ENCODE data around the gene E4F1.

Gene E4F1

DNA sequence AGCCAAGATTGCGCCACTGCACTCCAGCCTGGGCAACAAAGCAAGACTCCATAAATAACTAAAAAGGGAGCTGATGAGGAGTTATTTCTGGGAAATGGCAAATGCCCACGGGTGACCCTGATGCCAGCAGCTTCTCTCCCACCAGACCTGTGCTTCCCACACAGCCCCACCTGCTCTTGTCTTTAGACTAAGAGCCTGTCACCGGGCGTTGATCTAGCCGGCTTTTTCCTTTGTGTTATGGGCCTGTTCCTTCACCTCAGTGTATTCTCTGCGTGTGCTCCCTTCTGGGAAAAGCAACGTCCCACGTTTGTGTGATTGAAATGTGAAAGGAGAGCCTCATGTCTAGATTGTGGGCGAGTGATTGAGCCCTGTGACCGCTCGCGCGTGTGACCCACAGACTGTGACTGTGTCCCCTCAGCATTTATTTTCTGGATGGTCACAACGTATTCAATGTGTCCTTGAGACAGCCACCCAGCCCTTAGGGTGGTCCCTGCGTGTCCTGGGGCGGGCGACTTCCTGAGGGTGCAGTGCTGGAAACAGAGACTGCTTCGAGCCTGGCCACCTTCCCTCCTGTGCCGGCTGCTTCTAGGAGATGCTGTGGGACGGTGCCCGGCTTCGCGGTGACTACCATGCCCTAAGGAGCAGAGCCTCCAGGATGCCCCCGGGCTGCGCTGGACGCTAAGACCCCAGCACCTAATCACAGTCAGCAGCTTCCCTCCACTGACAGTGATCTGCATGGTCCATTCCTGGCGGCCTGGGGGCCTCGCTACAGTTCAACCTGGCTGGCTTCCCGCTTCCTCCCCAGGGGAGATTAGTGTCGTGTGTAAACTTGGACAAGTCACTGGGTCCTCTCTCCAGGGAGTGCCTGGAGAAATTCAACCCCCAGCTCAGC lies 52.3 kb downstream of the E4F1 start:
- DNase-seq, result no peak

DNA sequence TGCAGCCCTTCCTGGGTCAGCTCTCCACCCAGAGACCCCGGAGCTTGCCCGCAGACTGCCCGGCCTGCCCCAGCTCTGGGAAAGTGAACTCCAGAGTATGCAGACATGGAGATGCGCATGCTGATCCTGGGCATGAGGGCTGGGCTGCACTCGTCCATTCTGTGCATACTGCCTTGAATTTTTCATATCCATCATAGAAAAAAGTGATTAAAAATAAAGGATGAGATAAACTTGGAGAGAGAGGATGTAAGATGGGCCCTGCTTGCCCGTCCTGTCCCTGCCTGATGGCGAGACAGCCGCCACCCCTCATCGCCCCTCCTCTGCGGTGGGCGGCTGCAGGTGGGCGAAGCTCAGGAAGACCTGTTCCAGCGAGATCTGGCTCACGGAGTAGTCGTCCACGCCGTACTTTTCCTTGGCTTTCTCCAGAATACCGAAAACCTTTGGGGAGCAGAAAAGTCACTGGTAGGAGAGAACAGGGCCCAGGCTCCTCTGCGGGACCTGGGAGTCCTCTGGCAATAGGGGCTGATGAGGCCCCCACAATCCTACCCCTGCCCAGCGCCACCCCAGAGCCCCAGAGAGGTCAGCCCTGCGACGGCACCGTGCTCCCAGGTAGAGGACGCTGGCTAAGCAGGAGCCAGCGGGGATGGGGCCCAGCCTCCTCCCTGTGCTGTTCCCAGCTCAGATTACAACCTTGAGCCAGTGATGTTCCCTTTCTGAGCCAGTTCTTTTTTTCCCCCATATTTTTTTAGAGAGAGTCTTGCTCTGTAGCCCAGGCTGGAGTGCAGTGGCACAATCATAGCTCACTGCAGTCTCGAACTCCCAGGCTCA lies 53.2 kb downstream of the E4F1 start:
- no peak for DNase-seq

DNA sequence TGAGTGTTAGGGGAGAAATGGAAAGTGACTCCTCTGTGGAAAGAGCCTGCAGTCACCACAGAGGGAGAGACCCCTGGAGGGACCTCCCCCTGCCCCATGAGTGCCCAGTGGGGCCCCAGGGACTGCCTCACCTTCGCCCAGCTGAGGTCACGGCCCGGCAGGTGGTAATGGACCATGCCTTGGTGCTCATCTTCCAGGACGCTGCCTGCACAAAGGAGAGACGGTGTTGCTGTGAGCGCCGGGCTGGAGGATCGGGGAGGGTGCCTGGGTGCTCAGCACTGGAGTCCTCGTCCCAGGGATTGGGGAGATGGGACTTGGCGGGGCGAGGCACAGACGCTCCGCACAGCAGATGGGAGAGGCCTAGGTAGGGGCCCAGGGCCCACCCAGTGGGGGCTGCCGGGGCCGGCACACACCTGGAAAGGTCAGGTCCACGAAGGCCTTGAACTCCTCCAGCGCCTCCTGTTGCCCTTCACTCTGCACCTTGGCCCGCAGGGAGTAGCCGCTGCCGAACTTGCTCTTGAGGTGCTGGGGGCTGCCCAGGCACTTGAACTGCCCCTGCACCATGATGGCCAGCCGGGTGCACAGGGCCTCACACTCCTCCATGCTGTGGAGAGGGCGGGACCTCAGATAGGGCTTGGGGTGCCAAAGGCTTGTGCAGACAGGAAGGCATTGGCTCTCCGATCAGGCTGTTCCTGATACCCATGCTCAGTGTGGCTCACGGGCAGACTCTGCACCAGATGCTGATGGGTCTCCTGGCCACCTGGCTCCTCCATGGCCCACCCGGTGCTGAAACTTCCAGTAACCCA lies 54.3 kb downstream of the E4F1 start:
- no peak for DNase-seq

DNA sequence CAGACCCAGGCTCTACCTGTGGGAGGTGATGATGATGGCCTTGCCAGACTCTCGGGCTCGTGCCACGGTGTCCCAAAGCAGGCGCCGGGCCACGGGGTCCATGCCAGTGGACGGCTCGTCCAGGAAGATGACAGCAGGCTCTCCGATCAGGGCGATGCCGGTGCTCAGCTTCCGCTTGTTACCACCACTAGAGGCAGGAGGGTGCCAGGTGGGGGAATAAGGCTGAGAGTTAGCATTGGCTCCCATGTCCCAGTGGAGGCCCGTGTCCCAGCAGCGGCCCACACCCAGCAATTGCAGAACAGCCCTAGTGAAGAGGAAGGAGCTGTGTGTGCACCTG lies 54.8 kb downstream of the E4F1 start:
- no peak for DNase-seq

DNA sequence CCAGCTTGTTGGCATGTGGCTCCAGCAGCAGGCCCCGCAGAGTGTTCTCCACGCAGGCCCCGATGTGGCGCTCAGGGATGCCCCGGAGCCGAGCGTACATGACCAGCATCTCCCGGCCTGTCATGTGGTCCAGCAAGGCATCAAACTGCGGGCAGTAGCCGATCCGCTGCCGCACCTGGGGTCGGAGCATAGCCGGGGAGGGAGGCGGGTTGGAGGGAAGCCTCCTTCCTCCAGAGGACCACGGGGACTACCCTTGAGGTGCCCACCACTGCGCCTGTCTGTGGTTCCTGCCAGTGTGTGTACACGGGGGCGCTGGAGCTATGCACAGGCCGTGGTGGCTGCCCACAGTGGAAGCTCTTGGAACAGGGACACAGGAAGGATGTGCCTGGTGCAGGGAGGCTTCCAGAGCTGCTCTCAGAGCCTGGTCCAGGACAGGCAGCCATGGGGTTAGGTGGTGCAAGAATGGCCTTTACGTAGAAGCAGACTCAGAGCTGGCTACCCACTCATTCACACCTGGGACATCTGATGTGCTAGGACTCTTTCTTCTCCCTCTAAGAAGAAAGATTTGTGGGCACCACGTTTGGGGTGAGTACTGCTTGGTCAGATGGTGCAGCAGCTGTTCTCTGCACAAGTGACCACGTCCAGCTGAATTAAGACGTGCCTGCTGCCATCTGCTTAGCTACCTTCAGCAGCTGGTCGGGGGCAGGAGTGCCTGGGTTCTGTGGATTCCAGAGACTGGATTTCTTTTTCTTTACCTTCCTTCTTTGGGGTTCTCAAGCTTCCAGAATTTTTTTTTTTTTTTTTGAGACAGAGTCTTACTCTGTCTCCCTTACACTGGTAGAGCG lies 55.8 kb downstream of the E4F1 start:
- DNase-seq, result no peak

DNA sequence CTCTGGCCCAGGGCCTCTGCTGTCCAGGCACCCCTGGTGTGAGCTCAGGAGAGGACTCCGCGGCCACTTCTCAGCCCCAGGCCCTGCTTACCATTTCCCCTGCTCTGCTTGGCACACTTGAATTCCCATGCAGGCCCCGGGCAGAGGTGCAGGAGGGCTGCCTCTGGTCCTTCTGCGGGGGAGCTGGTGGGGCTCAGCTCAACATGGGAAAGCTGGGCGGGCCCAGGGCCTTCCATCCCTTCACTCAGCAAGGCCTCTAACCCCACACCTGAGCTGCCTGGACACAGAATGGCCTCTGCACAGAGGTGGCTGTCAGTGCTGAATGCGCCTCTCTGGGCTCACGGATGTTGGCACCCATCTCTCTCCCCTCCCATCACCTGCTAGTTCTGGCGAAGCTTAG lies 57.1 kb downstream of the E4F1 start:
- DNase-seq, result no peak

DNA sequence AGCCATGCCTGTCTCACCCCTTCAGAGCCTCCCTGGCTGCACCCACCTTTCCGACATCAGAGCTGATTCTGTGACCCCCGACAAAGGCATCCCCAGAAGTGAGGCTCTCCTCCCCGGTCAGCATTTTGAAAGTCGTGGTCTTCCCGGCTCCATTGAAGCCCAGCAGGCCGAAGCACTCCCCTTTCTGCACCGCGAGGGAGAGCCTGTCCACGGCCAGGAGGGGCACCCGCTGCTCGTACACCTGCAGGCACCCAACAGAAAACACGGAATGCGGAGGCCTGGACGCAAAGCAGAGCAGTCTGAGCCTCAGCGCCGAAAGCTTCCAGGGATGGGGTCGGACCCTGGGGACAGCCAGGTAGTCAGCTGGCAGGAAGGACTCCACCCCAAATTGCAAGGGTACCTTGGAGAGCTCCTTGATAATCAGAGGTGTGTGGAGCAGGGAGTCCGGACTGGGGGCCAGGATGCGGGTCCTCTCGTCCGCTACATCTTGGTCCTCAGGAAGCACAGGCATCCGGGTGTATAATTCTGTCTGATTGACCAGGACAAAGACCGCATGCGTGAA lies 57.7 kb downstream of the E4F1 start:
- no peak for DNase-seq

DNA sequence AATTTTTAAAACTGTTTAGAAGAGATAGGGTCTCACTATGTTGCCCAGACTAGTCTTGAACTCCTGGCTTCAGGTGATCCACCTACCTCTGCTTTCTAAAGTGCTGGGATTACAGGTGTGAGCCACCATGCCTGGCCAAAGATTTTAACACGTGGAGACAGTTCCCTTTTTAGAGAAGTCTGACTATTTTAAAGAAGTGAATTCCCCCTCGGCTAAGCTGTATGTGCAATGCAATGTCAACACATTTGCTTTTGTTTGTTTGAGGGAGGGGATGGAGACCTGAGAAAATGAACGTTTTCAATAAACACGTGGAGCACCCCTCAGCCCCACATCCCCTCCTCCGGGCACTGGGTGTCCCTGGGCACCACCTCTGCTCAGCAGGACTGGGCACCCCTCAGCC lies 58.9 kb downstream of the E4F1 start:
- no peak for DNase-seq

DNA sequence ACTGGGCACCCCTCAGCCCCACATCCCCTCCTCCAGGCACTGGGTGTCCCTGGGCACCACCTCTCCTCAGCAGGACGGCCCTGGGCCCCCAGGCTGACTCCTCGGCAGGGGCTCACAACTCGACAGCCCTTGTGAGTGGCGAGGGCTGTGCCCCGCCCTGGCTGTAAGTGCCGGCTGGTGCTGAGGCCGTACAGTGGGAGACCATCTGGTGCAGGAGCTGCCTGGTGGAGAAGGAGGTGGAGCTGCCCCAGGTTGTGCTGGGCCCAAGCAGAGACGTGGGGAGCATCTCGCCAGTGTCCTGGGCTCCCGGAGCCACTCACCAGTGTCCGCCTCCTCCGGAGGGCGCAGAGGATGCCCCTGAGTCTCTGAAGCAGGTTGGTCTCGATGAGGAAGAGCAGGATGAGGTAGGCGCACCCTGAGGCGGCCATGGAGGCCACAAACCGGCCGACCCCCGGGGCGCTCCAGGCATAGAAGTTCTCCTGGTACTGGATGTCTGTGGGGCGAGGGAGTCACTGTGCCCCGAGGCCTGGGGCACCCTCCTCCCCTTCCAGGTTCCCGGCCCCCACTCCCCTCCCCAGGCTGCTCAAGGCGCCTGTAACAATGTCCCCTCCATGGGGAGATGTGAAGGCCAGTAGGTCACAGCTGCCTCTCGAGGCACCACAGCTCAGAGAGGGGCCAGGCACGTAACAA lies 59.6 kb downstream of the E4F1 start:
- DNase-seq, result no peak

DNA sequence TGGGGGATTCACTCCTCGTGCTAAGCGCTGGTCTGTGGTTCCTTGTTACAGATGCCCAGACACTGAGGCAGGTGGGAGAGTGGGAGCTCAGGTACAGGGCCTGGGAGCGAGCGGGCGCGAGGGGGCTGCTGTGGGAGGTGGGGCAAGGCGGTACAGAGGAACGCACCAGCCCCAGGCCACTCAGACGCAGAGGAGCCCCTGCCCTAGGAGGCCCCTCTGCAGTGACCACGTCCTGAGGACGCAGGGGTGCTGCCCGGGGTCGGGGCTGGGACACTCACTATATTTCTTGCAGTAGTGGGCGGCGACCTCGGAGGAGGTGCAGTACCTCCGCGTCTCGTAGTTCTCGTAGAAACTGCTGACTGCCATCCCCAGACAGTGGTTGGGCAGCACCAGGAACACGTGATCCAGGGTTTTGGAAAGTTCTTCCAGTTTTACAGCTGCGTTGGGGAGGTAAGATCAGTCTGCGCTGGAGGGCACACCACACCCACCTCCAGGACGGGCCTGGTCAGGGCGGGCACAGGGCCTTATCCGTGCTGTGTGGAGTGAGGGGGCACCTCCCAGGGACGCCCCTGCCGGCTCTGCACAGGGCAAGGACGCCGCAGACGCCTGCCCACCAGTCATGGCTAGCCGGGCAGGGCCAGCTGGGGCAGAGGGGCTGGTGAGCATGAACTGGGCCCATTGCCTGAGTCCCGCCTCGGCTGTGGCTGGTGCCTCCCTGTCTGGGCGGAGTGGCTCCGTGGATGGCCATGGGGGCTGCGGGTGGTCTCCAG lies 60.8 kb downstream of the E4F1 start:
- no peak for DNase-seq

DNA sequence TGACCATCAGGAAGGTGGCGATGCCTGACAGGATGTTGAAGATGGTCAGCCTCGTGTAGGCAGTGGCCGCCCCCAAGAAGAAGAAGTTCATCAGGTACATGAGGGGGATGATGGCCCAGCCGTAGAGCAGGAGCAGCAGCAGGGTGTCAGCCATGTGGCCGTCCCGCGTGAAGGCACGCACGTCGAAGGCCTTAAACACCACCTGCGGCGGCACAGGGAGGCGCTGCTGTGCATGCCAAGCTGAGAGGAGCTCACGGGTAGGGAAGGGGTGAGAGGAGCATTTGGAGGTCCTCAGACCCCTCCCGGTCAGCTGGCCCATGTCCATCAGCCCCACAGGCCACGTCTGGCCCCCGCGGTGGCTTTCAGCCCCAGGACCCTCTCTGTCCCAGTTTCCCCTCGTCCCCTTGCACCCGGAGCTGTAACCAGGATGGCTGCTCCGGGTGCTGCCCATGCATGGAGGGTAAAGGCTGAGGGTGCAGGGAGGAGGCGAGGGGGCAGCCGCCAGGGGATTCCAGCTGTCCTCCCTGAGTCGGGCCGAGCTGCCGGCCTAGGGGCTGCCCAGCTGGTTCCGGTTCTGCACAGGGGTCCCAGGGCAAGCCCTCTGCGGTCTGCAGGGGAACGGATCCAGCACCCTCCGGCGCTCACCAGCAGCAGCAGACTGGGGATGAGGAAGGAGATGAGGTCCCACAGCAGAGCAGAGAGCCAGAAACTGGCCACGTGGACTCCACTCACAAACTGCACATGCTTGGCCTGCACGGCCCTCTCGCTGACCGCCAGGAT lies 61.6 kb downstream of the E4F1 start:
- no peak for DNase-seq
